K562 (cell line): ENCODE data around the gene RCC1. TPM values are rescaled to one million over a fixed set of nuclear protein-coding genes. Genes with fewer than 3 reads are reported as not detected.
A peak's percentile ranks its signal among the peaks of the same experiment; 100 is the strongest.

Source experiments
- ATF1 ChIP-seq, 2 experiments: fragments of 450-650 bp in 1 of 2; IDR thresholded peaks; 2 replicates each; pipeline ENCODE4 v1.6.1; 2016; ENCODE audit warnings: missing compliant biosample characterization in 1 of 2, missing genetic modification characterization in 1 of 2
- BRD9 ChIP-seq: fragments of 450-650 bp; IDR thresholded peaks from 2 replicates; pipeline ENCODE4 v1.6.1; 2018; ENCODE audit warnings: low read depth; ENCODE audit not compliant: partially characterized antibody
- CBX1 ChIP-seq: sonication (generic); IDR thresholded peaks from 2 replicates; pipeline ENCODE4 v1.6.1; 2016; ENCODE audit warnings: antibody characterized with exemption, low read depth, mild to moderate bottlenecking
- CBX3 ChIP-seq, 2 experiments: IDR thresholded peaks; 1 replicate in 1 of 2; 2 replicates in 1 of 2; pipeline ENCODE4 v1.6.1; 2012; ENCODE audit warnings: inconsistent platforms in 2 of 2, low read length in 2 of 2, borderline replicate concordance in 1 of 2, control low read depth in 1 of 2
- DDX20 ChIP-seq: fragments of 450-650 bp; IDR thresholded peaks from 2 replicates; pipeline ENCODE4 v1.6.1; 2016; ENCODE audit warnings: missing genetic modification characterization, low read depth, mild to moderate bottlenecking, missing compliant biosample characterization, moderate library complexity
- DIDO1 ChIP-seq: fragments of 450-650 bp; IDR thresholded peaks from 2 replicates; pipeline ENCODE4 v1.6.1; 2016; ENCODE audit warnings: low read depth, missing biosample characterization, missing genetic modification characterization
- DNMT1 ChIP-seq: fragments of 450-650 bp; IDR thresholded peaks from 2 replicates; pipeline ENCODE4 v1.6.1; 2016; ENCODE audit warnings: antibody characterized with exemption, mild to moderate bottlenecking
- HMGXB4 ChIP-seq: sonication (generic); formaldehyde crosslinking; IDR thresholded peaks from 2 replicates; pipeline ENCODE4 v1.8.1; 2023; ENCODE audit warnings: mild to moderate bottlenecking, missing genetic modification reagents
- KLF10 ChIP-seq: fragments of 250-450 bp; sonication (Bioruptor Pico); IDR thresholded peaks from 2 replicates; pipeline ENCODE4 v1.6.1; 2021; ENCODE audit warnings: matching md5 sums
- KLF16 ChIP-seq: IDR thresholded peaks from 2 replicates; pipeline ENCODE4 v1.6.1; 2016; ENCODE audit warnings: antibody characterized with exemption
- PHTF2 ChIP-seq: fragments of 250-450 bp; sonication (Bioruptor Pico); IDR thresholded peaks from 2 replicates; pipeline ENCODE4 v1.5.0; 2021; ENCODE audit warnings: mild to moderate bottlenecking
- POU5F1 ChIP-seq: fragments of 150-350 bp; IDR thresholded peaks from 2 replicates; pipeline ENCODE4 v1.6.1; 2014; ENCODE audit warnings: borderline replicate concordance, low read length, low read depth, mild to moderate bottlenecking; ENCODE audit not compliant: partially characterized antibody
- PTTG1 ChIP-seq: fragments of 450-650 bp; IDR thresholded peaks from 2 replicates; pipeline ENCODE4 v1.6.1; 2016; ENCODE audit warnings: low read depth, mild to moderate bottlenecking, missing genetic modification characterization, missing compliant biosample characterization
- SNAPC5 ChIP-seq: fragments of 250-450 bp; sonication (Bioruptor Pico); IDR thresholded peaks from 2 replicates; pipeline ENCODE4 v1.8.0; 2021; ENCODE audit warnings: moderate library complexity, mild to moderate bottlenecking, inconsistent platforms
- TCFL5 ChIP-seq: fragments of 250-450 bp; sonication (Bioruptor Pico); conservative IDR thresholded peaks from 2 replicates; pipeline ENCODE4 v1.6.1; 2021; ENCODE audit warnings: mild to moderate bottlenecking, moderate library complexity, matching md5 sums
- THRAP3 ChIP-seq: fragments of 450-650 bp; IDR thresholded peaks from 2 replicates; pipeline ENCODE4 v1.6.1; 2016; ENCODE audit warnings: mild to moderate bottlenecking, inconsistent platforms, borderline replicate concordance
- XRCC3 ChIP-seq: fragments of 450-650 bp; IDR thresholded peaks from 2 replicates; pipeline ENCODE4 v1.6.1; 2017; ENCODE audit warnings: mild to moderate bottlenecking, moderate library complexity
- XRCC5 ChIP-seq: fragments of 200-400 bp; formaldehyde crosslinking; IDR thresholded peaks from 2 replicates; pipeline ENCODE4 v1.6.1; 2017; ENCODE audit warnings: low read depth, mild to moderate bottlenecking, low read length
- YY1 ChIP-seq, 3 experiments: IDR thresholded peaks; 2 replicates each; pipeline ENCODE4 v1.6.1; 2011; ENCODE audit warnings: low read length in 2 of 3, mild to moderate bottlenecking in 2 of 3, moderate library complexity in 2 of 3, borderline replicate concordance in 1 of 3, control low read depth in 1 of 3, low read depth in 1 of 3; ENCODE audit not compliant: insufficient read depth in 3 of 3, insufficient replicate concordance in 2 of 3, control insufficient read depth in 1 of 3, insufficient read length in 1 of 3; ENCODE audit errors: extremely low read depth in 1 of 3
- ZNF76 ChIP-seq: fragments of 250-450 bp; sonication (Bioruptor Pico); IDR thresholded peaks from 2 replicates; pipeline ENCODE4 v1.4.0; 2020; ENCODE audit warnings: mild to moderate bottlenecking, moderate library complexity, borderline replicate concordance
- ZNF785 ChIP-seq: fragments of 250-450 bp; sonication (Bioruptor Pico); IDR thresholded peaks from 2 replicates; pipeline ENCODE4 v1.4.0; 2020; ENCODE audit warnings: mild to moderate bottlenecking
- polyA plus RNA-seq, 8 experiments: library from polyadenylated mRNA; depleted of rRNA in 4 of 8; stranded (reverse) in 5 of 8; unstranded in 3 of 8; fragments of >200 nt; fragmentation: Nextera tagmentation in 2 of 8; fragmentation: Illumina TruSeq in 1 of 8; extraction: Ambion mirVana in 2 of 8; extraction: Trizol in 1 of 8; gene quantifications; 2 replicates each; pipeline versions ENCODE4 v1.2.1 to v1.2.3, GENCODE V29; 2011 to 2014; ENCODE audit warnings: inconsistent platforms in 1 of 8, missing spikeins in 1 of 8
- total RNA-seq, 7 experiments: library from RNA; depleted of rRNA in 6 of 7; stranded (reverse); fragments of >200 nt in 6 of 7; fragmentation: Illumina TruSeq in 2 of 7; extraction: Trizol in 2 of 7; gene quantifications; 2 replicates each; pipeline versions ENCODE4 v1.2.1 to v1.2.3, GENCODE V29; 2011 to 2021; ENCODE audit warnings: low replicate concordance in 1 of 7
- TF ChIP-seq, protein P1 (sequence below): sonication (generic); formaldehyde crosslinking; IDR thresholded peaks from 2 replicates; pipeline ENCODE4 v1.9.0; 2022; ENCODE audit warnings: mild to moderate bottlenecking, missing genetic modification reagents
- TF ChIP-seq, protein P2 (sequence below): fragments of 450-650 bp; IDR thresholded peaks from 2 replicates; pipeline ENCODE4 v1.6.1; 2016

The RCC1 gene
- total and polyA plus RNA-seq, 9 of the 15 experiments (the other 6 are each of a cell fraction or from before 2014, with no cell fraction given): 16.4 to 202 (median 107) TPM

DNA sequence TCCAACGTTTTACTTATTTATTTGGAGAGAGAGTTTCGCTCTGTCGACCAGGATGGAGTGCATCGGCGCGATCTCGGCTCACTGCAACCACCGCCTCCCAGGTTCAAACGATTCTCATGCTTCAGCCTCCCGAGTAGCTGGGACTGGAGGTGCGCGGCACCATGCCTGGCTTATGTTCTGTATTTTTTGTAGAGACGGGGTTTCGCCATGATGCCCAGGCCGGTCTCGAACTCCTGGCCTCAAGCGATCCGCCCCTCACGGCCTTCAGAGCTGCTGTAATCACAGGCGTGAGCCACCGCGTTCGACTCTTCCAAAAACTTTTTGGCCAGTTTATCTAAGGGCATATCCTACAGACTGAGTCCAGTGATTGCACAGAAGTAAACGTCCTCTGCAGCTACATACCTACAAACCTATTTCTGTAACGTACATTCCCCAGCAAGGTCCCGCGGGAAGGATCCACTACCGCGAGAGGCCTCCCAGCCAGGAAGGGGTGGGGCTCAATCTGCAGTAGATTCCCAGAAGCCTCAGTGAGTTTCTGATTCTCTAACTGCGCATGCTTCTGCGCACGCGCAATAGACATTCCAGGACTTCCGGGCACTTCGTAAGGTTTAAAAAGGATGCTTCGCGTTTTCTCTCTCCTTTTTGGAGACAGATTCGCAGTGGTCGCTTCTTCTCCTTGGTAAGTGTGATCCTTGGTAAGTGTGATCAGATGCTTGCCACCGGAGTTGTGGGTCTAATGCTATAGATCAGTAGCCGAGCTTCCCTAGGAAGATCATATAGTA, at the start of gene RCC1 (continued):
- TF ChIP-seq, protein P1, sequence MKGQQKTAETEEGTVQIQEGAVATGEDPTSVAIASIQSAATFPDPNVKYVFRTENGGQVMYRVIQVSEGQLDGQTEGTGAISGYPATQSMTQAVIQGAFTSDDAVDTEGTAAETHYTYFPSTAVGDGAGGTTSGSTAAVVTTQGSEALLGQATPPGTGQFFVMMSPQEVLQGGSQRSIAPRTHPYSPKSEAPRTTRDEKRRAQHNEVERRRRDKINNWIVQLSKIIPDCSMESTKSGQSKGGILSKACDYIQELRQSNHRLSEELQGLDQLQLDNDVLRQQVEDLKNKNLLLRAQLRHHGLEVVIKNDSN (CRISPR knock-in tag): no peak
- peak; percentile 77; the same call in 1 of the 2 replicates for TF ChIP-seq DNMT1
- TF ChIP-seq, protein P2, sequence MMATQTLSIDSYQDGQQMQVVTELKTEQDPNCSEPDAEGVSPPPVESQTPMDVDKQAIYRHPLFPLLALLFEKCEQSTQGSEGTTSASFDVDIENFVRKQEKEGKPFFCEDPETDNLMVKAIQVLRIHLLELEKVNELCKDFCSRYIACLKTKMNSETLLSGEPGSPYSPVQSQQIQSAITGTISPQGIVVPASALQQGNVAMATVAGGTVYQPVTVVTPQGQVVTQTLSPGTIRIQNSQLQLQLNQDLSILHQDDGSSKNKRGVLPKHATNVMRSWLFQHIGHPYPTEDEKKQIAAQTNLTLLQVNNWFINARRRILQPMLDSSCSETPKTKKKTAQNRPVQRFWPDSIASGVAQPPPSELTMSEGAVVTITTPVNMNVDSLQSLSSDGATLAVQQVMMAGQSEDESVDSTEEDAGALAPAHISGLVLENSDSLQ: no peak
- peak; percentile 90 for TF ChIP-seq CBX1
- 0 out of 2 replicates have a peak, but pooled peaks have one; percentile 34 for TF ChIP-seq ZNF76 (CRISPR knock-in tag)
- 0 out of 2 replicates have a peak, but pooled peaks have one; percentile 37 for TF ChIP-seq HMGXB4 (CRISPR knock-in tag)
- TF ChIP-seq KLF10 (CRISPR knock-in tag): no peak
- TF ChIP-seq YY1 (IDR thresholded peaks at IDR 0.05; ENCODE audit: borderline replicate concordance in 1 of 3, control insufficient read depth in 1 of 3, extremely low read depth in 1 of 3, insufficient read depth in 3 of 3, insufficient read length in 1 of 3, insufficient replicate concordance in 2 of 3, low read depth in 1 of 3, low read length in 2 of 3): peak in 2 of 3 experiments; percentile 25 to 81
- TF ChIP-seq XRCC3: no peak
- TF ChIP-seq ATF1 (CRISPR knock-in tag; IDR thresholded peaks at IDR 0.05): no peak
- TF ChIP-seq ATF1 (tag; IDR thresholded peaks at IDR 0.05): peak; percentile 70
- TF ChIP-seq KLF16: no peak
- peak; percentile 50; the same call in 1 of the 2 replicates for TF ChIP-seq DIDO1 (tag)
- TF ChIP-seq SNAPC5: no peak
- no peak for TF ChIP-seq PTTG1
- peak in 1 of 2 experiments; percentile 15; a peak in 1 of 3 replicates for TF ChIP-seq CBX3 (IDR thresholded peaks at IDR 0.05; ENCODE audit: borderline replicate concordance in 1 of 2, low read length in 2 of 2)
- TF ChIP-seq BRD9: peak; percentile 76
- TF ChIP-seq ZNF785 (CRISPR knock-in tag): no peak
- TF ChIP-seq POU5F1: no peak
- TF ChIP-seq THRAP3: peak; percentile 86; the same call in 1 of the 2 replicates
- TF ChIP-seq XRCC5: 0 out of 2 replicates have a peak, but pooled peaks have one; percentile 68
- TF ChIP-seq DDX20 (tag): no peak
- no peak for TF ChIP-seq TCFL5 (CRISPR knock-in tag)
- peak; percentile 90 for TF ChIP-seq PHTF2 (CRISPR knock-in tag)
